ENCODE data around the gene FLT3.

FLT3 gene

DNA sequence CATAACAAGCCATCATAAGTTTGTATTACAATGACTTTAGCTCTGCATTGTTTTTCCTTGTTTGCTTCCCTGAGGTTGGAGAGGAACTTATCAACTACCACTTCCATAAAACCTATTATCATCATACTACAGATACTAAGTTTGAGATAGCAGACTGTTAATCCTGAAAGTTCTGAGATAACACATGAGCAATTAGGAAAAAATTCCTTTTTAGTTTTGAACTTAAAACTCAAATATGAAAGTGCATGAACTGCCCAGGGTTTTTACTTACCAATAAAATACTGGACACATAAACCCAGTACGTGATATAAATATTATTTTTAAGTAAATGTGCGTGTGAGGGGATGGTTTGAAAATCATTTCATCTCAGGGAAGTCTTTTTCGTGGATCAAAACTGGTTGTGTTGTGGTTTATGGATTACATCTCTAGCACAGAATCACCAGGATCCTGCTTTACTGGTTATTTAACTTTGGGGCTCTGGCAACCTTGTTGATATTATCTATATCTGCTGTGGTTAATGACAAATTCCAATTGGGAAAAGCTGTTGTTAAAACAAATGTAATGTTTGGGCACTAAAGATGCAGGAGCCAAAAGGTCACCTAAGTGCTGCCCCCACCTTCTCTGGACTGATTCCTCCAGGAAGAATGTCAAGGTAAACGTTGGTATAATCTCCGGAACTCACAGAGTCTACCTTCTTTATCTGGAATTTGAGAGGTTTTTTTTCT lies 143.6 kb downstream of the FLT3 start:
- no peak for DNase-seq

DNA sequence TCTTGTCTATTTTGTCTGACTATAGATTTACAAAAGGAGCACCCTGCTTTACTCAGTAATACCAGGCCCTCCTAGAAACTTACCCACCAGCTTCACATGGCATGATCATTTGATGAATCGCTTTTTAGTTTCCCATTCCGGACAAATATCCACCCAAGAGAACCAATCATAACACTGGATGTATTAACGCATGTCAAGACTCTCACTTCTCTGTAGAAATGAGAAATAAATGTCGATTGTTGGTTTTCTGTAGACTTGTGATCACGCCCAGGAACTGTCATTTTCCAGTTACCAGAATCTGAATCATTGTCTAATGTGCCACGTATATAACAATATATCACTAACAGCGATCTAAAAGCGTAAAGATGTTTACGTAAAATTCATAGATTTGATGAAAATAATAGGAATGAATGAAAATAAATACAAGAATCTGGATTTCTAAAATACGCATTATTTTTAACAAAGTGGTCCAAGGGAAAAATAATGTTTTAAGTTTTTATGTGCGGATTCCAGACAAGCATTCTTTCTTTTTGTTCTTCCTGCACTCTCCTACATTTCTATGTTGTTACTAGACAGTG lies 145.3 kb downstream of the FLT3 start:
- no peak for DNase-seq

DNA sequence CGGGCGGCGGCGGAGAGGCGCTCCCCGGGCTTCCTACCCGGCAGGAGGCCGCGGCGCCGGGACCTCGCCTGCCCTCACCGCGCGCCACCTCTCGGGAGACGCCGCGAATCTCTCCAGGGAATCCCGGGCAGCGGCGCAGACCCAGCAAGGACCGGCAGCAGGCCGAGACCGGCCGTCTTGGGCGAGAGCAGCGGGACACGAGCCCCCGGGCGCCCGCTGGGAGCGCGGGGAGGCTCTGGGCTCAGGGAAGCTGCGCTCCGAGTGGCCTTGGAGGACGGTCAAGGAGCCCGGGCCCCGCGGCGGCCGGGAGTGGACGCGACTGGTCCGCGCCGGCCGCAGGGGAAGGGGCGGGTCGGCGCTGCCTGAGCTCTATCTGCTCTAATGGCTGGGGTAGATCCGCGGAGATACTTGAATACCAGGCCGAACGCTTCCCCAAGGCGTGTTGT lies 145.9 kb downstream of the FLT3 start:
- DNase-seq = no peak

DNA sequence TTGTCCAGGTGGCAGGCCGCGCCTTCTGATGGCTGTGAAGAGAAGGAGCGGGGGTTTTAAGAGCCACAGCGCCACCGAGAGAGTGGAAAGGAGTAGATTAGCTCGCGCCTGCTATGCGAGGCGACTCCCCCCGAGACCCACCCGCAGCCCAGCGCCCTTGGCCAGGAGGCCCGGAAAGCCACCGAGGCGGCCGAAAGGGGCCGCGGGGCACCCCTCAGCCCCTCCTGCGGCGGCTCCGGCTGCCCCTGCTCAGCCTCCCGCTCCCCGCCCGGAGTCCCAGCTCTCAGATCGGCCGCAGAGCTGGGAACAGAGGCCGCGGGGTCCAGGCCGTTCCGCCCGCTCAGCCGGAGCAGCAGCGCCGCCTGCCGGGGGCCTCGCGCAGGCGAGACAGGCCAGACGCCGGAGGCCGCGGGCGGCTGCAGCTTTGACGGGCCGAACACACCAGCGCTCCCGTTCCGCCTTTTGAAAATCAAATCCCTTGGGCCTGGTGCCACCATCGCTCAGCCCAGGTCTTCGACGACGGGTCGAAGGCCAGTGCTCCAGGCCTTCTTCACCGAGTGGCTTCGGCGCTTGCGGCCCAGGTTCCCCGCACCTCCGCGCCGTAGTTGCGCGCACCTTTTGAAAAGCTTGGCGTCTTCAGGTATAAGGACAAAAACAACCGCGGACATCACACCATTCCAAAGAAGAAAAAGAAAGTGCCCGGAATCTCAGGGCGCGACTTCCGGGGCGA lies 146.5 kb downstream of the FLT3 start:
- peak; percentile 84 for DNase-seq

Measured in activated effector memory CD4-positive, alpha-beta T cell treated with anti-CD3 and anti-CD28 coated beads, Interleukin-2, amount 50 U/mL, for 16 hours (primary cell).